HG03139 (cell line): ENCODE data around the gene COPS9.
A peak's percentile ranks its signal among the peaks of the same experiment; 100 is the strongest.

Experiments
- ATAC-seq: cut with Tn5 transposase; IDR thresholded peaks from one replicate; pipeline ENCODE4 v1.9.1; 2021; ENCODE audit not compliant: unreplicated experiment

Gene COPS9

DNA sequence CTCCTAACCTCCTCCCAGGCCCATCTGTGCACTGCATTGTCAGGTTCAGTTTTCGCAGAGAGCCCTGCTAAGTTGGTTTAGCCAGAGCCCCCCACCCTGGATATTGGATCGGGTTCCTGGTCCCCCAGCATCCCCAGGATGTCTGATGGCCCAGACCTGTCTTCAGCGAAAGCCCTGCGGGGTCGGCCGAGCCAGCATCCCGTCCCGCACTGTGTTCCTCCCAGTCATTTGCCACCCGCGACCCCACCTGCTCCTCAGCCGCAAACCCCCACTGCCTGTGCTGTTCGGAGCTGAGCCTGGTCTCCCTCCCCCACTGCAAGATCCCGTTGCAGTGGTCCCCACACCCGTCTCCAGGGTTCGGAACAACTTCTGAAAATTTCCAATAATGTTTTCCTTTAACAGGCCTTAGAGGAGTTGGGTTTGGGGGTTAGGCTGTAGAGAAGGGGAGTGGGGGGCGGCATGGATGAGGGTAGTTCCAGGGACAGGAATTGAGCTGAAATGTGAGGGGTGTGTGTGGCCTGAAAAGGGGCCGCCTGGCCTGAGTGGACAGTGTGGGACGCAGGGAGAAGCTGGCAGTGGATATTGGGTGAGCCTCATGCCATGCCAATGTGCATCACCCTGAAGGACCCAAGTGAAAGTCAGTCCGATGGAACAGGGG lies 1.6 kb upstream of the COPS9 start:
- ATAC-seq: no peak

DNA sequence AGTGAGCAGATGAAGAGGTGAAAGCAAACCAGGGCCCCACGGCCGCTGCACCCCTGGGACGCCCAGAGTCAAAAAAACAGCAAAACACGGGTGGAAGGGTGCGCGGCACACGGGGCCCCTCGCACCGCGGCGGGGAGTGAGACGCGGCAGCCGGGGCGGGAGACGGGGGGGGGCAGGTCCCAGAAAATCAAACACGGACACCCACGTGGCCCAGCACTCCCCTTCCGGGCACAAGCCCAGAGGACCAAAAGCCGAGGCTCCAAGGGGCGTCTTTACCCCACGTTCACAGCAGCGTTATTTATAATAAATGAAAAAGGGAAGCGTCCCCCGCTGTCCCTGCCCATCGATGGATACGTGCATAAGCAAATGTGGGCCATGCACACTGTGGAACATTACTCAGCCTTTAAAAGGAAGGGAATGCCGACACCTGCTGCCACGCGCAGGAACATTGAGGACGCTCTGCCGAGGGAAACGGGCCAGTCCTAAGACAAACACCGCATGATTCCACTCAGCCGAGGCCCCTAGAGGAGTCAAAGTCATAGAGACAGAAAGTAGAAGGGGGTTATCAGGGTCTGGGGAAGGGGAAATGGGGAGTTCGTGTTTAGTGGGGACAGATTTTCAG lies 677 bp upstream of the COPS9 start:
- peak; percentile 9 for ATAC-seq

DNA sequence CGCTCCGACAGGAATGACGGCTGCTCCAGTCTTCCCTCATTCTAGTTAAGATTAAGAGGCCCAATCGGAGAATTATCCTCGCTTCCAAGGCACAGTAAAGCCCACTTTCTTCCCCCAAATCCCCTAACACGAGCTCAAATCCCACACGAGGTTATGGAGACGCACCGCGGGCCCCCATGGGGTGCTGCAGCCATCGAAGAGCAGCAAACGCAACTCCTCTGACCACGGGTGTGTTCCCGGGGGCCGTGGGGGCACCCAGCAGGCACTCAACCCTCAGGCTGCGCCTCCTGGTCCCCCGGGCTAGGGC lies 446 bp downstream of the COPS9 start:
- ATAC-seq: peak; percentile 15

DNA sequence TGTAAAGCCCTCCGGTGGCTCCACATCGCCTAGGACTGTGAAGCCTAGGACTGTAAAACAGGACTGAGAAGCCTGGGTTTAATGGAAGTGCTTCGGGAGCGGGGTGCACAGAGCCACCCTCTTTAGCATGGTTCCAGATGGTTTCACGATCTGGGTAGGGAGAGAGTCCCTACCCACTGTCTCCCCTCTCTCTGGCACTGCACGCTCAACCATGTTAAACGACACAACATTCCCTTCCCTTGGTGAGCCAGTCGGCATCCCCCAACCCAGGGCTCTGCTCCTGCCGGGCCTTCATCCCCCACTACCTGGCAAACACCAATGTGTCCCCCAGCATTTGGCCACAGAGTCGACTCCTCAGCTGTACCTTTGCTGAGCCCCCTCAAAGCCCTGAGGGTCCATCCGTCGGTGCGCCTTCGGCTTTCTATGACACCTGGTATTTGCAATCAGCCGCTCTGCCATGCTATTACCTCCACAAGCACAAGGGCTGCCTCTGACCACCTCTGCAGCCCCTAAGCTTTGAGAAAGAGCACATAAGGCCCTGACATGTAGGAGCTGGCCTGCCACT lies 1.1 kb downstream of the COPS9 start:
- ATAC-seq: no peak

DNA sequence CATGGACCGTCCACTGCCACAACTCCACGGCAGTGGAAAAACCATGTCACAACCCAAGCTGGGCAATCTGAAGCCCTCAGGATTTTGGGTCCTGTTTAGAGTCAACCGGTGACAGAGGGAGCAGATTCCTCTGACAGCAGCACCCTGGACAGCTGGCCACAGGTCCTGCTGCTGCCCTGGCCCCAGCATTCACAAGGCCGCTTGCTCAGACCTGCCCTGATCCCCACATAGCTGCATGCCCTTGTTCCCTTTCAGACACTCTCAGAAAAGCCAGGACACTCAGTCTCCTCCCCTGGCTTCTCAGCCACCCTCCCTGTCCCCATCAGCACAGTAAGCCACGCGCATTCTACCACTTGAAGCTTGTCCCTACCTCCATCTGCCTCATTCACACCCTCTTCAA lies 1.6 kb downstream of the COPS9 start:
- ATAC-seq: no peak

DNA sequence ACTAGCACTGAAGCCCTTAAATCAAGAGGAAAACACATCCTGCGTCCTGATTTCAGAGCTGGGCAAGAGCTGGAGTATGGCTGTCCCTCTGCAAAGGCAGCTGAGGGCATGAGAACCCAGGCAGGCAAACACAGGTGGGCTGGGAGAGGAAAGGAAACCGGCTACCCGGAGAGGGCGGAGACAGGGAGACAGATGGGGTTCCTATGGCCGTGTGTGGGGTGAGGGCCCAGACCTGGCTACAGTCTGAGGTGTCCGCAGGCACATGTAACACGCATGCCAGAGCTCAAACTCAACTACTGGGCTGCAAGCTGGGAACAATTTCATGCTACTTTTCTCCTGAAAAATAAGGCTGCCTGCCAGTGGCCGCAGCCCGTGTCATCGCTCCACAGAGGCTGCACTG lies 2.7 kb downstream of the COPS9 start:
- no peak for ATAC-seq

DNA sequence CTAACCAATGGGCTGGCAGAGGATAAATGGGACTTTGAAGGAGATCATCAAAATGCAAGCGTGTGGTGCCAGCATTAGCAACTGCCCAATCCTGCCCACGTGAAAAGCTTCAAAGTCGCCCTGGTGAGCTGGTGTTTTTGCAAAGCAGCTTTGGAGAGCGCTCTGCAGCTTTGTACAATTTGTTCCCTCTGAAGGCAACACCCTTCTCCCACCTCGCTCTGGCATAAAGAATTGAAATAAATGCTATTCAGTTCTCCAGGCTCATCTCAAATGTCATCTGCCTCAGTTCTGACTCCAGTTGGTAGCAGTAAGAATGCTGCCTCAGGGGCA lies 3.5 kb downstream of the COPS9 start:
- no peak for ATAC-seq

DNA sequence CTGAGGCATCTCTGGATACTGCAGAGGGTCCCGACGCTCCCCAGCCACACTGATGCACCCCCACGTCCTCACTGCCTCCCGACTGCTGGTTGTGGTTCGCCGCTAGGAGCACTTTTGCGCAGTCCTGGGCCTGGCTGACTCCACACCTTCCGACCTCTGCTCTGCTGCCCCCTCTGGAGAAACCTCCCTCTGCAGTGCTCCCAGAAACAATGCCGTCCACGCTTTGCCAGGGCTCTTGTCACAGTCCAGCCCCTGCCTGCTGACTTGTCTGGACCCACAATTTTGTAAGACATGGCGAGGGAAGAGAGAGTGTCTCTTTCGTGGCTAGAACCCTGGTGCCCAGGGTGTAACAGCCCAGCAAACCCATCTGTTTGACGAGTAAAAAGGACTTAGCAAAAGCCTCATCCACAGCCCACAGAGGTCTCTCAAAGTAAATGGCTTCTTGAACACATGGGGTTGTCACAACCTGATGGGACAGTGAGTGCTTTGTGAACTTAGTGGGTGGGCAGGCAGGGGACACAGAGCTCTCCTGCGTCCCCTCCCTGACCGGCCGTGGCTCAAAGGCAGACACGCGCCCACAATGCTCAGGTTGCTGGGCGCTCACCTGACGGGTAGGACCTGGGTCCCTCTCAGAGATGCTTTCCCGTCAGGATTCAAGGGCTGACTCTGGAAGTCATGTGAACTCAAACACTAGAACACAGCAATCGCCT lies 4.0 kb downstream of the COPS9 start:
- no peak for ATAC-seq

DNA sequence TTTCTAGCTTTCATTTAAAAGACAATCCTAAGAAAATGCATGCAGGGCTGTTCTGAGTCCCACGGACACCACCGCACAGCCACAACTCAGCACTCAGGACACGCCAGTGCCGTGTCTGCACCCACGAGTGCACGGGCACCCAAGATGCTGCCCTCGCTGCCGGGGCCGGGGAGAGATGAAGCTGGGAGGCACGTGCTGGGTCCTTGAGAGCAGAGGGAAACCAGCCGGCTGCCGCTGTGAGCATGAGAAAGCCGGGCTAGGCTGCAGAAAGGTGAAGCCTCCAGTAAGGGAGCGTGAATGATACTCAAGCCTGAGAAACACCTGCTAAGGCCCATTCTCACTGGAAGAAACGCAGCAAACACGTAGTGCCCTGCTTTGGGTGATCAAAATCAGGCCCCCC lies 4.8 kb downstream of the COPS9 start:
- no peak for ATAC-seq

DNA sequence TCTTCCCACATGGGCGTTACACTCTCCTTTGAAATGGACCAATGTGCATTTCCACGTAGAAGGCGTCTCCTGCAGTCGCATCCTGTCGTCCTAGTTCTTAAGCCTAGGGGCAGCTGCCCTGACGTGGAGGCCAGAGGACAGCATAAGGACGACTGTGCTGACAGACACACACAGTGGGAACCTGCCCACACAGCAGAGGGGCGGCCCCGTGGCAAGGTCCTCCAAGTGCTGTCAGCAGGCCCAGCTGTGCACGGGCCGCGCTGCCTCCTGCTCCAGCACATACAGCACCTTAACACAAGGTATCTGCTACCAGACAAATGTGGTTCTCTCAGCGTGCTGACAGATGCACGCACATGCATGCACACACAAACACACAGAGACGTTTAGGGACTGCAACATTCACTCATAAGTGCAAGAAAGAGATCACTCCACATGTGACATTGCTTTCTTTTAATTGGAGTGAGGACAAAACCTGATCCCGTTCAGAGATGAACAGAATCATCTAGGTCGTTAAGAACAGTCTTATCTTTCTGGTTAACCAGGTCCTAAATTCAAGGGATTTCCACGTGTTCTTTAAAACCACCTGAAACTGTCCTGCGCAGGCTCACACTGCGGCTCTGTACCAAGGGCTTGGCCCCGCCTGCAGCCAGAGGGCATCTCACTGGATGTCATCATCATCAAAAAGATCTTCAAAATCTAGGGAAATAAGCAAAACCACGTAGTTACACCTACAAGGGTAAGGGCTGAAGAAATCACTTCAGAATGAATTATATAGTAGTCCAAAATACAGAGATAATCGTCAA lies 5.5 kb downstream of the COPS9 start:
- no peak for ATAC-seq

DNA sequence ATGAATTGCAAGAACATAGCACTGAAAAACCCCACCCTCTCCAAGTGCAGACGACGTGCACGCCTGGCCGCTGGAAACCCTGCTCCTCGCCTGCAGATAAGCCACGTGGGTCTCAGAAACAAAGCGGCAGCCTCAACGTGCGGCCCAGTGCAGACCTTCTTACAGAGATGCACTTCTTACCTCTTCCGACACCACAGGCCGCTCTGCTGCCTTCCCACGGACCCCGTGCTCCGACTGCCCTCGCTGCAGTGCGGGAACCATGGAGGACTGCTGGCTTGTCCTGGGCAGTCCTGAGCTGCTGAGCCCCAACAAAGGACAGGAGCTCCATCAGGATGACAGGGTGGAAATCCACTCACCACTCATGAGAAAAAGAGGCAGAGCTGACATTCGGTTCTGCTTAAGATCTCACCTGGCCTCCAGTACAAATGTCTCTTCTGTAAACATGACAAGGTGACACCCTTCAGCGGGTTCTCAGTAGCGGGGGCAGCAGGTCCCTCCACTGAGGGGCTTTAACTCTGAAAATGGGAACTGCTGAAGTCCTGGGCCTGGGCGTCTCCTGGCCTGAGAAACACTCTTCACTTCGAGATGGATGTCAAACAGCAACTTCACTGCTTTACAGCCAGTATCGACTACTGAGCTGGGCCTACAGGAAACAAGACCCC lies 6.2 kb downstream of the COPS9 start:
- ATAC-seq: no peak

DNA sequence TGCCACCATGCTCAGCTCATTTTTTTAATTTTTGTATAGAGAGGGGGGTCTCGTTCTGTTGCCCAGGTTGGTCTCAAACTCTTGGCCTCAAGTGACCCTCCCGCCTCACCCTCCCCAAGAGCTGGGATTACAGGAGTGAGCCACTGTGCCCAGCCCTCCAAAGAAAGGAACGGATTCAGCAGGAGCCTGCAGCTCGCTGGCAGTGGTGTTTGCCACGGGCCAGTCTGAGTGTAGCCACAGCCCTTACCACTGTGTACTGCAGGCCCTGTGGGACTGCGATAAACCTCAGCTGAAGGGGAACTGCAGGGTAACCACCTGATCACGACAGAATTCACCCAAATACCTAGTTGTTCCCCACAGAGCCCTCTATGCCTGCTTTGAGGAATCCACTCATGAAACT lies 6.8 kb downstream of the COPS9 start:
- ATAC-seq: no peak

DNA sequence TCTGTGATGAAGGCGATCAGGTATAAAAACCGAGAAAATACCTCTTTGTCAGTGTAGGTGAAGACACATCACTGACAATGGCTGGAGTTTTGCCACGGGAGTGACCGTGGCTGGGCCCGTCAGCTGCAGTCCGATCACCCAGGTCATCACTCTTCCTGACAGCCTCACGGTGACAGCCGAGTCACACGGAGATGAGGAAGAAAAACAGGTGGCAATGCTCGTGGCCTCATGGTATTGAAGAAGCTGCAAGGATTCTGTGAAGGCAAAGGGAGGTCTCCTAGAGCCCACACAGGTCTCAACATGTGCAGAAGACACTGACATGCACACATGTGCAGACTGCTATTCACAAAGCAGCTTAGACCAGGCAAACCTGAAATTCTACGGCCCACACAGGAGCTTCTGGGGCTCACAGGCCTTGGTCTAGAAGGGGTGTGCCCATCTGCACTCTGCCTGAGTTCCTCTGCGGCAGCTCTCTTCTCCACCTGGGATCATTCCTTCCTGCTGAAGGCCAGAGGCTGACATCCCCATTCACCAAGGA lies 7.4 kb downstream of the COPS9 start:
- ATAC-seq: no peak

DNA sequence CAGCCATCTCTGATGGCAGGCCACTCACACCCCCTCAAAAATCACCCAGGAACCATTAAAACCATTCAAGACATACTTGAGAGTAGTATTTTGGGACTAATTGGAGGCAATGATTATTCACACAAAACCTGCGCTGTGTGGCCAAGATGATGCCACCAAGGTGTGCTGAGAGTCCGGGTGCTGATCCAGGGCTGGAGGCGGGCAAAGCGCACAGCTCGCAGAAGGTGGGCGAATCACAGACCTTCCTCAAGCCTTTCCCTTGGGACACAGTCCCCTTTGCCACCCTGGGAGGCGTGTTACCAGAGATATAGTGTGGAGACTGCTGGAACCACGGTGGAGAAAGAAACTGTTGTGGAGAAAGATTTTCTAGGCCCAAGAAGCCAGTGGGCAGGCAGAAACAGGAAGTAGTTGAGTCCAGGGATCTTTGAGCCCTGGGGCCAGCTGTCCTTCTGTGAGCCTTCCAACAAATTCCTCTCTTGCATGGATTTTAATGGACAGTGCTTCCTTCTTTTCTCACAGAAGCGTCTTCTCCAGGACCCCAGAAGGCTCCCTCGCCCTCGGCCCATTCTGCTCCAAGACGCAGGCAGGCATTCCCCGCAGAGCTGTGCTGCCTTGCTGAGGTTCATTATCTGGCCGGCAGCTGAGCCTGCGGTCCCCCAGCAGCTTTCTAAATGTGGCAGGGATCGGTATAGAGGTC lies 8.0 kb downstream of the COPS9 start:
- ATAC-seq: no peak

DNA sequence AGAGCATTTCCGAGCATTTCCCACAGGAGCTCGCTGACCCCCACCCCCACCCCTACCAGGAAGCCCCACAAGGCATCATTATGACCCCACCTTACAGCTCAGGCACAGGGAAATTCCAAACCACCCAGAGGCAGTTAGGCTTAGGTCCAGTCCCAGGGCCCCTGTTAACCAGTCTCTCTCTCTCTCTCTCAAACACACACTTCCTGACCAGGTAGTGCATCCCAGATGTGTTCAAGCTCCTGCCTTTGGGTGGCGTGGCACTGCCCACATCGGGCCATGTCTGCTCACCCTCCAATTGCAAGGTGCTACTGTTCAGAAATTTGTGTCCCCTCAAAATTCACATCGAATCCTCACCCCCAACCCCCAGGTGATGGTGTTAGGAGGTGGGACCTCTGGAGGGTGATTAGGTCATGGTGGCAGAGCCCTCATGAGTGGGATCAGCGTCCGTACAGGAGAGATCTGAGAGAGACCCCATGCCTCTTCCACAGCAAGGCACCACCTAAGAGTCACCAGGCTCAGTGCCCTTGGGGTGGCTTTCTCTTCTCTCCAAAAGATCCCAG lies 8.8 kb downstream of the COPS9 start:
- ATAC-seq: no peak

DNA sequence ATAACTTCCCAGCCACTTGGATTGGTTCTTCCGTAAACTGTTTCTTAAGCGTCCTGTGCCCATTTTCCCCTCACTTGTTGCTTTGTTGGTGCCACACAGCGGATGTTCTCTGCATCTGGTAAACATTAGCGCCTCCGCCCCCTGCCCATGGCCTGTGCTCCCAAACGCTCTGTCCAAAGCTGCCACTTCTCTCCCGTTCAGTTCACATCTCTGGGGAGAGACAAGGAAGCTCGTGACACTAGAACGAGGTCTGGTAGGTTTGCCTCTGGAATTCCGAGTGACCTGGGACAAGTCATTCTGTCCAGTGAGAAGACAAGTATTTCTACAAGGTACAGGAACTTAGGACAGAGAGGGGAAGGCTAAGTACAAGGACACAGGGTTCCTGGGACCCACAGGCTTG lies 9.4 kb downstream of the COPS9 start:
- ATAC-seq: no peak

DNA sequence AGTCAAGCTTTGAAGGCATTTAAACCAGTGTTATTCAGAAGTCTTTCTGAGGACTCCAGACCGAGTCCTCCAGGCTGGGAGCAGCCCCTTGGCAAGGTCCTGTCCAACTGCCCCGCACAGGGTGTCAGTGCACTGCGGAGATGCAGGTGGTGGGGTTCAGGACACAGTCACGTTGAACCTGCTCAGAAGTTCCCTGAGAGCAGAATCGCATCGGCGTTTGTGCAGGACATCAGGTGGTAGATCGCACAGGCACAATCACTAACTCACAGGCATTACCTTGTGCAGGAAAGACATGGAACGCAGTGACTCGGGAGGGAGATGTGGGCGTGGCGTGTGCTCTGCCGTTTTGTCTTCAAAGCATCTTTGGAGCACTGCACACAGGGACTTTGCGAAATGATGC lies 10.4 kb downstream of the COPS9 start:
- no peak for ATAC-seq

DNA sequence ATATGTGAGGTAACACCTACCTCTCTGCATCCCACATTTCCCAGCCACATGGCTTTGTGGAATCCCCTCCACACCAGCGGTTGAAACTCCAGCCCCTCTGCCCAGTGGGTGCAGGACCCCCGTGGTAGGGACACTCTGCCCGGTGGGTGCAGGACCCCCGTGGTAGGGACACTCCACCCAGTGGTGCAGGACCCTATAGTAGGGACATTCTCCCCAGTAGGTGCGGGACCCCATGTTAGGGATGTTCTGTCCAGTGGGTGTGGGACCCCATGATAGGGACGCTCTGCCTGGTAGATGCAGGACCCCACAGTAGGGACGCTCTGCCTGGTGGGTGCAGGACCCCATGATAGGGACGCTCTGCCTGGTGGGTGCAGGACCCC lies 11.5 kb downstream of the COPS9 start:
- ATAC-seq: no peak

DNA sequence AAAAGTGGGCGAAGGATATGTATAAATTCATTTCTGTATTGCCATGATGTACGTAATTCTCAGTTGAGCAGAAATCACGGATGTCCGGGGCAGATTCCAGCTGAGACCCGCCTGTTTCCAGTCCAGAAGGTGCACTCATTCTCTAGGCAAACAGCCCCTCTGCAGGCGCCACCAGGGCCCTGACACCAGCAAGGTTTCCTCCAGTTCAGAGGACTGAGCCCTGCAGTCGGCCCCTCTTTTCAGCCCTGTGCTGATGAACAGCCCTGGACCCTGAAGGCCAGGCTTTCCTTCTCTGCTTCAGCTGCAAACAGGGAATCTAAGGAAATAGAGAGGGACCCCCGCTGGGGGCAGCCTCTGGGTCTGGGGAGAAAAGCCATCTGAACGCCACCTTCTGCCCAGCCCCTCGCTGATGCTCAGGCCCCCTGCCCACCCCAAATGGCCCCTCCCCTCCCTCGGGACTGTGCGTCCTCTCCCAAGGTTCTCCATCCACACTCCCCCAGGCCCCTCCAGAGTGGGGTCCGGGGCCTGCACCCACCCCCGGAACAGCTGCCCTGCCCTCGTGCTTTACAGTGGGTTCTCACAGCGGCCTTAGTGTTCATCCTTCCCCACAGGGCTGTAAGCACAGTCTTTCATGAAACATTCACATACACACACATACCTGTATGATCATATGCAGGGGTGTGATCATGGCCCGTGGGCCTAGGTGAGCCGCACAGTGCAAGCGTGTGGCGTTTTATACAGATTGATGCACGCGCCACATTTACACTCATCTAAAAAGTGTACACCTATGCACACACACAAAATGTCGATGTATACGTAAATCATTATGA lies 12.1 kb downstream of the COPS9 start:
- ATAC-seq: no peak
